Ishikawa (cell line): Measurements from ENCODE around the gene MEGF6.

Experiments
- RAD21 ChIP-seq: IDR thresholded peaks from 2 replicates; pipeline ENCODE4 v1.6.1; 2012; ENCODE audit warnings: low read depth
- TEAD4 ChIP-seq: IDR thresholded peaks from 2 replicates; pipeline ENCODE4 v1.6.1; 2012

- TF ChIP-seq RAD21, result no peak
- TF ChIP-seq TEAD4, result no peak
Observed at GRCh38 chr1:3453891-3454810, 157.2 kb downstream of the MEGF6 start, which contains the start of gene ARHGEF16.
